MG63 (cell line): Measurements from ENCODE around the gene NPC1. TPM values are rescaled to one million over a fixed set of nuclear protein-coding genes. Genes with fewer than 3 reads are reported as not detected.
A peak's percentile ranks its signal among the peaks of the same experiment; 100 is the strongest.
"Not testable (repeated sequence)": the region's sequence is repeated elsewhere in the genome, so short reads cannot be mapped to it uniquely, and the experiment has no call there.

ENCODE experiments used
- DNase-seq: peaks from one replicate; pipeline ENCODE4 v3.0.0-alpha.2; 2020
- H3K27me3 ChIP-seq: fragments of 250-450 bp; sonication (Bioruptor Pico); 2 replicates; pipeline ENCODE4 v1.5.1; 2020; ENCODE audit warnings: mild to moderate bottlenecking, moderate library complexity
- H3K36me3 ChIP-seq: fragments of 250-450 bp; sonication (Bioruptor Pico); 2 replicates; pipeline ENCODE4 v1.5.1; 2020; ENCODE audit warnings: mild to moderate bottlenecking, moderate library complexity
- H3K4me3 ChIP-seq: fragments of 250-450 bp; sonication (Bioruptor Pico); 2 replicates; pipeline ENCODE4 v1.5.1; 2020; ENCODE audit warnings: mild to moderate bottlenecking, moderate library complexity
- H3K9me3 ChIP-seq: fragments of 250-450 bp; sonication (Bioruptor Pico); 2 replicates; pipeline ENCODE4 v1.5.1; 2020; ENCODE audit warnings: mild to moderate bottlenecking, moderate library complexity
- total RNA-seq: library from RNA; depleted of rRNA; stranded (reverse); fragments of >200 nt; shearing (Covaris generic); gene quantifications from 2 replicates; pipeline ENCODE4 v1.2.3, GENCODE V29; 2014; ENCODE audit warnings: low replicate concordance

The NPC1 gene
- total RNA-seq, 1 experiment from 2014 or later: 8.5 TPM

- no peak for DNase-seq
- no peaks in the 10 kb centered on the region for H3K27me3 ChIP-seq
- peaks cover 47% of the 10 kb centered on the region for H3K36me3 ChIP-seq
- H3K4me3 ChIP-seq: no peak overlapping the region
- H3K9me3 ChIP-seq: no peaks in the 10 kb centered on the region
These were observed 62.7 kb downstream of the NPC1 start for GRCh38 chr18:23523429-23524212.

- H3K4me3 ChIP-seq: no peak overlapping the region
- no peaks in the 10 kb centered on the region for H3K9me3 ChIP-seq
- no peak for DNase-seq
- H3K27me3 ChIP-seq: no peaks in the 10 kb centered on the region
- H3K36me3 ChIP-seq: peaks cover 45% of the 10 kb centered on the region
These were observed 64.4 kb downstream of the NPC1 start for GRCh38 chr18:23521907-23522306.

GRCh38 chr18:23521271-23521670 lies 65.0 kb downstream of the NPC1 start:
- DNase-seq: no peak
- peaks cover 44% of the 10 kb centered on the region for H3K36me3 ChIP-seq
- H3K27me3 ChIP-seq: no peaks in the 10 kb centered on the region
- H3K4me3 ChIP-seq: no peak overlapping the region
- no peaks in the 10 kb centered on the region for H3K9me3 ChIP-seq

GRCh38 chr18:23519734-23520133 lies 66.6 kb downstream of the NPC1 start:
- H3K27me3 ChIP-seq: no peaks in the 10 kb centered on the region
- no peak overlapping the region for H3K4me3 ChIP-seq
- no peaks in the 10 kb centered on the region for H3K9me3 ChIP-seq
- H3K36me3 ChIP-seq: peaks cover 40% of the 10 kb centered on the region
- DNase-seq: no peak

- H3K4me3 ChIP-seq: no peak overlapping the region
- peak; percentile 49 for DNase-seq
- peaks cover 28% of the 10 kb centered on the region for H3K36me3 ChIP-seq
- no peaks in the 10 kb centered on the region for H3K27me3 ChIP-seq
- H3K9me3 ChIP-seq: no peaks in the 10 kb centered on the region
These were observed 70.3 kb downstream of the NPC1 start for GRCh38 chr18:23515911-23516546.

- H3K27me3 ChIP-seq: no peaks in the 10 kb centered on the region
- DNase-seq: no peak
These were observed 73.7 kb downstream of the NPC1 start for GRCh38 chr18:23512641-23513040.

GRCh38 chr18:23512216-23512615 lies 74.1 kb downstream of the NPC1 start:
- not testable (repeated sequence) for DNase-seq, H3K27me3 ChIP-seq, H3K9me3 ChIP-seq, H3K4me3 ChIP-seq
- peaks cover 22% of the 10 kb centered on the region for H3K36me3 ChIP-seq

More at GRCh38 chr18:23512641-23513040, 73.7 kb downstream of the NPC1 start:
- Histone ChIP-seq H3K36me3 (peaks cover 24% of the 10 kb centered on the region), H3K9me3 (no peaks in the 10 kb centered on the region), H3K4me3 (no peak overlapping the region)

GRCh38 chr18:23510923-23511322 lies 75.4 kb downstream of the NPC1 start:
- not testable (repeated sequence) for DNase-seq, H3K4me3 ChIP-seq, H3K9me3 ChIP-seq, H3K27me3 ChIP-seq
- peaks cover 27% of the 10 kb centered on the region for H3K36me3 ChIP-seq

- no peak overlapping the region for H3K4me3 ChIP-seq
- H3K9me3 ChIP-seq: no peaks in the 10 kb centered on the region
- no peak for DNase-seq
- no peaks in the 10 kb centered on the region for H3K27me3 ChIP-seq
- peaks cover 31% of the 10 kb centered on the region for H3K36me3 ChIP-seq
These were observed 79.9 kb downstream of the NPC1 start for GRCh38 chr18:23506393-23506792.

GRCh38 chr18:23504720-23505119 lies 81.6 kb downstream of the NPC1 start:
- no peak for DNase-seq
- Histone ChIP-seq H3K36me3 (peaks cover 24% of the 10 kb centered on the region), H3K27me3 (no peaks in the 10 kb centered on the region), H3K9me3 (no peaks in the 10 kb centered on the region), H3K4me3 (no peak overlapping the region)

- no peaks in the 10 kb centered on the region for H3K9me3 ChIP-seq
- H3K4me3 ChIP-seq: peak overlapping the region; percentile 88
- no peak for DNase-seq
- no peaks in the 10 kb centered on the region for H3K27me3 ChIP-seq
- H3K36me3 ChIP-seq: peaks cover 20% of the 10 kb centered on the region
These were observed 82.4 kb downstream of the NPC1 start for GRCh38 chr18:23503963-23504344.

GRCh38 chr18:23503038-23503962 lies 83.0 kb downstream of the NPC1 start, which contains the start of gene RMC1:
Gene RMC1 (plus strand): TSS chr18:23503511. CDS start chr18:23503619, 108 bp downstream.
- DNase-seq: peak; percentile 93
- Histone ChIP-seq H3K27me3 (no peaks in the 10 kb centered on the region), H3K36me3 (peaks cover 16% of the 10 kb centered on the region), H3K4me3 (peak within 1 kb of the TSS; percentile 88), H3K9me3 (no peaks in the 10 kb centered on the region)

- no peak for DNase-seq
- H3K9me3 ChIP-seq: no peaks in the 10 kb centered on the region
- H3K27me3 ChIP-seq: no peaks in the 10 kb centered on the region
- peak overlapping the region; percentile 88 for H3K4me3 ChIP-seq
- H3K36me3 ChIP-seq: peaks cover 16% of the 10 kb centered on the region
These were observed 83.7 kb downstream of the NPC1 start for GRCh38 chr18:23502516-23503037.

- Histone ChIP-seq H3K4me3 (no peak overlapping the region), H3K27me3 (no peaks in the 10 kb centered on the region), H3K9me3 (no peaks in the 10 kb centered on the region), H3K36me3 (peaks cover 8% of the 10 kb centered on the region; the same call in 1 of the 2 replicates)
- no peak for DNase-seq
These were observed 84.7 kb downstream of the NPC1 start for GRCh38 chr18:23501626-23502025.

- H3K9me3 ChIP-seq: no peaks in the 10 kb centered on the region
- DNase-seq: peak; percentile 10
- H3K4me3 ChIP-seq: no peak overlapping the region
- no peaks in the 10 kb centered on the region for H3K36me3 ChIP-seq
- H3K27me3 ChIP-seq: no peaks in the 10 kb centered on the region
These were observed 87.0 kb downstream of the NPC1 start for GRCh38 chr18:23499291-23499781.

GRCh38 chr18:23498877-23499276 lies 87.4 kb downstream of the NPC1 start:
- Histone ChIP-seq H3K36me3 (no peaks in the 10 kb centered on the region), H3K9me3 (no peaks in the 10 kb centered on the region), H3K27me3 (no peaks in the 10 kb centered on the region), H3K4me3 (no peak overlapping the region)
- peak; percentile 70 for DNase-seq
